Measurements from ENCODE around the gene HMGN2. TPM values are rescaled to one million over a fixed set of nuclear protein-coding genes. Genes with fewer than 3 reads are reported as not detected.

Gene HMGN2
- total and polyA plus RNA-seq, 2 donors: 1,143 to 1,167 TPM

Other genes starting within 250 kb of the HMGN2 start
- 18.7 TPM for gene CEP85, start 238.2 kb upstream of the HMGN2 start, total RNA-seq
- 9.7 TPM for gene CEP85, start 238.2 kb upstream of the HMGN2 start, polyA plus RNA-seq
- 43.3 TPM for gene SH3BGRL3, start 192.4 kb upstream of the HMGN2 start, total RNA-seq
- 261 TPM for gene SH3BGRL3, start 192.4 kb upstream of the HMGN2 start, polyA plus RNA-seq
- 12.7 TPM for gene UBXN11, start 165.8 kb upstream of the HMGN2 start, total RNA-seq
- gene UBXN11, start 165.8 kb upstream of the HMGN2 start, polyA plus RNA-seq: 42.7 TPM
- gene CD52, start 154.5 kb upstream of the HMGN2 start, total RNA-seq: 1,020 TPM
- 1,113 TPM for gene CD52, start 154.5 kb upstream of the HMGN2 start, polyA plus RNA-seq
- 0.76 TPM for gene CRYBG2, start 118.3 kb upstream of the HMGN2 start, total RNA-seq
- gene CRYBG2, start 118.3 kb upstream of the HMGN2 start, polyA plus RNA-seq: 7.3 TPM
- 0.57 TPM for gene ZNF683, start 99.7 kb upstream of the HMGN2 start, total RNA-seq
- 2.1 TPM for gene ZNF683, start 99.7 kb upstream of the HMGN2 start, polyA plus RNA-seq
- gene LIN28A, start 61.6 kb upstream of the HMGN2 start, total RNA-seq: under 0.01 TPM
- gene LIN28A, start 61.6 kb upstream of the HMGN2 start, polyA plus RNA-seq: 0.05 TPM
- 20.3 TPM for gene DHDDS, start 40.1 kb upstream of the HMGN2 start, total RNA-seq
- gene DHDDS, start 40.1 kb upstream of the HMGN2 start, polyA plus RNA-seq: 18.4 TPM
- 36.8 TPM for gene RPS6KA1, start 57.3 kb downstream of the HMGN2 start, total RNA-seq
- 30.4 TPM for gene RPS6KA1, start 57.3 kb downstream of the HMGN2 start, polyA plus RNA-seq
- gene ARID1A, start 223.6 kb downstream of the HMGN2 start, total RNA-seq: 20.1 TPM
- gene ARID1A, start 223.6 kb downstream of the HMGN2 start, polyA plus RNA-seq: 30.7 TPM

All from thymus (tissue), 2 donors.